ENCODE measurements around the gene HSPA8.
"Not testable (repeated sequence)": the region's sequence is repeated elsewhere in the genome, so short reads cannot be mapped to it uniquely, and the experiment has no call there.

HSPA8 gene

DNA sequence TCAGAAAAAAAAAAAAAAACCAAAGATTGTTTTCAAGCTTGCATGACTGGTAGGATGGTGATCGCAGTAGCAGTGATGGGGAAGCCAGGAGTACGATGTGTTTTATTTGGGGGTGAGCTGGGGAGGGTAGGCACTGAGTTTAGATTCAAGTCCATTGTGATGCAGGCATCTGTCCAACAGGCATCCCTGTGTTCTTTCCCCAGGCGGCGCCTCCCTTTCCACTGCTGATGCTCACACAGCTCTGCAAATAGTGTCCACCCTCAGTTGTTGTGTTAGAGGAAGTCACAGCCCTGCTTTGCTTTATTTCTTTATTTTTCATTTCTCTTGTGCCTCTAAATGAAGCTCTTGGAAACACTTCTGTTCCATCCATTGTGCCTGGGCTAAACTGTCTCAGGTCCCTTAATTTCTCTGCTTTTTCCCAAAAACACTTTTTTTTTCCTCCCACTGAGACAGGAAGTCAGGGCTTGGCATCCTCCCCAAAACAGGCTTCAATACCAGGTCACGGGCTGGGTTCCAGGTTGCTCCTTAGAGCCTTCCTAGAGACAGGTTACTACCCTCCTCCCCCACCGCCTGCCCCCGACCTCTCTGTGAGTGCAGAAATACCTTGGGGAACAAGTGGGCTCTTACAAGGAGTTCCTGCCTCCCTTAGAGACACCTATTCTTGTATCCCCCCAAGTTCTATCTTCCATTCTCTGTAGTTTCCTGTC lies 38.6 kb upstream of the HSPA8 start:
- no peak for DNase-seq (ENCODE audit: low spot score)
- TF ChIP-seq, protein P1, sequence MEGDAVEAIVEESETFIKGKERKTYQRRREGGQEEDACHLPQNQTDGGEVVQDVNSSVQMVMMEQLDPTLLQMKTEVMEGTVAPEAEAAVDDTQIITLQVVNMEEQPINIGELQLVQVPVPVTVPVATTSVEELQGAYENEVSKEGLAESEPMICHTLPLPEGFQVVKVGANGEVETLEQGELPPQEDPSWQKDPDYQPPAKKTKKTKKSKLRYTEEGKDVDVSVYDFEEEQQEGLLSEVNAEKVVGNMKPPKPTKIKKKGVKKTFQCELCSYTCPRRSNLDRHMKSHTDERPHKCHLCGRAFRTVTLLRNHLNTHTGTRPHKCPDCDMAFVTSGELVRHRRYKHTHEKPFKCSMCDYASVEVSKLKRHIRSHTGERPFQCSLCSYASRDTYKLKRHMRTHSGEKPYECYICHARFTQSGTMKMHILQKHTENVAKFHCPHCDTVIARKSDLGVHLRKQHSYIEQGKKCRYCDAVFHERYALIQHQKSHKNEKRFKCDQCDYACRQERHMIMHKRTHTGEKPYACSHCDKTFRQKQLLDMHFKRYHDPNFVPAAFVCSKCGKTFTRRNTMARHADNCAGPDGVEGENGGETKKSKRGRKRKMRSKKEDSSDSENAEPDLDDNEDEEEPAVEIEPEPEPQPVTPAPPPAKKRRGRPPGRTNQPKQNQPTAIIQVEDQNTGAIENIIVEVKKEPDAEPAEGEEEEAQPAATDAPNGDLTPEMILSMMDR (IDR thresholded peaks at IDR 0.05; ENCODE audit: borderline replicate concordance, control extremely low read depth, extremely low read depth, insufficient read depth, missing control alignments) = no peak
- in situ Hi-C loops (cut with MboI; ENCODE audit: low sequenced_read_pairs, unreplicated experiment) = loop anchor here (25.0 kb wide), 2 partner anchors 387 to 462 kb away; no protein-coding TSS in a partner anchor

DNA sequence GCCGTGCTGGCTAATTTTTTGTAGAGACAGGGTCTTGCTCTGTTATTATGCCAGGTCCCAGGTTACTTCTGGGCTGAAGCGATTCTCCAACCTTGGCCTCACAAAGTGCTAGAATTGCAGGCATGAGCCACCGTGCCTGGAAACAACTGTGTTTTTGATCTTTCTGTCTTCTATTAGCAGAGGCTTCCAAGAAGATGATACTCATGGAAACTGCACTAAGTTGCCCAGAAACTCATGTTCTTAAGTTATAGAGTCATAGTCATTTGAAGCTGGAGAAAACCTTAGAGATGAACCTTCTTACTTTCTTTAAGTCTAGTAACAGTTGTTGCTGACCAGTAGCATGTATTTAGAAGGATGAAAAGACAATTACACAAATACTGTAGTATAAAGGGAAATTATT lies 37.1 kb upstream of the HSPA8 start:
- in situ Hi-C loops (cut with MboI; ENCODE audit: low sequenced_read_pairs, unreplicated experiment) = no loop called here
- DNase-seq (ENCODE audit: low spot score) = no peak
- TF ChIP-seq, protein P1 (IDR thresholded peaks at IDR 0.05; ENCODE audit: borderline replicate concordance, control extremely low read depth, extremely low read depth, insufficient read depth, missing control alignments) = no peak

DNA sequence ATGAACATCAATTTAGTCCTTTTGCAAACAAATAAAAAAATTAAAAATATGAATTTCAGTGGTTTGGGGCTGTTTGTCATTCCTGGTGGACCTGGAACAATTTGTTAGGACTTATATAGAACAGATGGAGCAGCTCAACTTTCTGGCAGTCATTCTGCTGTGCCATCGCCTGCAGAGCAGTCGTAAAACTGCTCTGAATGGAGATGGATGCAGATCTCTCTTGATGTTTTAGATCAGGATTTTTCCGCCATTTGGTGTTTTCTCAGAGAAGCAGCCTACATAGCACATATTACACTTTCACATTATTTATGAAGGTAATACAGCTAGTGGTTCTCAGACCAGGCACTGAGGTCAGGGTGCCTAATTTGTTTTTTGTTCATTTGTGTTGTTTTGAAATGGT lies 31.8 kb upstream of the HSPA8 start:
- in situ Hi-C loops (cut with MboI; ENCODE audit: low sequenced_read_pairs, unreplicated experiment) = no loop called here
- TF ChIP-seq, protein P1 (IDR thresholded peaks at IDR 0.05; ENCODE audit: borderline replicate concordance, control extremely low read depth, extremely low read depth, insufficient read depth, missing control alignments) = no peak
- DNase-seq (ENCODE audit: low spot score) = no peak

DNA sequence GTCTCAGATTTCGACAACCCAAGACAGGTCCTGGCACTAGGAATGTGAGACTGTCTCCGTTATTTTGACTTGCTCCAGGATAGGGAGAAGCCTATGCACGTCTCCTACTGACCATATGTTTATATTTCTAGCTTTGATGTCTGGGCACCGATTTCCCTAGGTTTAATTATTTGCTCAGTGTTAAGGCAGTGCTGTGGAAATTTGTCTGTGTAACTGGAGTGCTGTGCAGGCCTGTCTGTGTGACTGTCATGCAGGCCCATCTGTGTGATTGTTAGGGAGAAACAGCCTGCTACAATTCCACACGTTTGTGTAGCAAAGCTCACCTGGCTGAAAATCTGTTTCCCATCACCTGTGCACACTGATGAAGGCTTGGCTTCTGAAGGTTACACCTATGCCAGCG lies 29.6 kb upstream of the HSPA8 start:
- in situ Hi-C loops (cut with MboI; ENCODE audit: low sequenced_read_pairs, unreplicated experiment) = no loop called here
- no peak for DNase-seq (ENCODE audit: low spot score)
- TF ChIP-seq, protein P1 (IDR thresholded peaks at IDR 0.05; ENCODE audit: borderline replicate concordance, control extremely low read depth, extremely low read depth, insufficient read depth, missing control alignments) = no peak

DNA sequence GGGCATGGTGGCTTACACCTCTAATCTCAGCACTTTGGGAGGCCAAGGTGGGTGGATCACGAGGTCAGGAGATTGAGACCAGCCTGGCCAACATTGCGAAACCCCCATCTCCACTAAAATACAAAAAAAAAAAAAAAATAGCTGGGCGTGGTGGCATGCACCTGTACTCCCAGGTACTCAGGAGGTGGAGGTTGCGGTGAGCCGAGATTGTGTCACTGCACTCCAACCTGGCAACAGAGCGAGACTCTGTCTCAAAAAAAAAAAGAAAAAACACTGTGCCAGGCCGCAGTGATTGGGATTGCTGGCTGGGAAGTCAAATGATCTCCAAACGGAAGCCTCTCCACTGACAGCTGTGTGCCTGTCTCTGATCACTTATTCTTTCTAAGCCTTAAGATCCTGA lies 28.2 kb upstream of the HSPA8 start:
- in situ Hi-C loops (cut with MboI; ENCODE audit: low sequenced_read_pairs, unreplicated experiment); DNase-seq (ENCODE audit: low spot score): not testable (repeated sequence)

DNA sequence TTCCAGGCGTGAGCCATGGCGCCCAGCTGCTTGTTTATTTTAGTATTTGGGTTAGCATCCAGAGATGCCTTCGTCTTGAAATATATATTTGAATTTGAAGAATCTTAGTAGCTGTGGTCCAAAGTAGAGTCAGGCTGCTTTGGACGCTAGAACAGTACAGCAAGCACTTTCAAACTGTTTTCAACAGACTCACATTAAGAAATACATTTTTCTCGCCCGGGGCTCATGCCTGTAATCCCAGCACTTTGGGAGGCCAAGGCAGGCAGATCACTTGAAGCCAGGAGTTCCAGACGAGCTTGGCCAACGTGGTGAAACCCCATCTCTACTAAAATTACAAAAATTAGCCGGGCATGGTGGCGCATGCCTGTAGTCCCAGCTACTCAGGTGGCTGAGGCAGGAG lies 27.0 kb upstream of the HSPA8 start:
- DNase-seq (ENCODE audit: low spot score); in situ Hi-C loops (cut with MboI; ENCODE audit: low sequenced_read_pairs, unreplicated experiment): not testable (repeated sequence)

DNA sequence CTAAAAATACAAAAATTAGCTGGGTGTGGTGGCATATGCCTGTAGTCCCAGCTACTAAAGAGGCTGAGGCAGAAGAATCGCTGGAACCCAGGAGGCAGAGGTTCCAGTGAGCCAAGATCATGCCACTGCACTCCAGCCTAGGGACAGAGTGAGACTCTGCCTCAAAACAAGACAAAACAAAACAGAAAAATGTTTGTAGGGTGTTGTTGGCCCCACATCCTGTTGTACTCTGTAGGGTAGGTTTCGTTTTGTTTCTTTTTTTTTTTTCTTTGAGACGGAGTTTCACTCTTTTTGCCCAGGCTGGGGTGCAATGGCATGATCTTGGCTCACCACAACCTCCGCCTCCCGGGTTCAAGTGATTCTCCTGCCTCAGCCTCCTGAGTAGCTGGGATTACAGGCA lies 25.7 kb upstream of the HSPA8 start:
- in situ Hi-C loops (cut with MboI; ENCODE audit: low sequenced_read_pairs, unreplicated experiment); DNase-seq (ENCODE audit: low spot score): not testable (repeated sequence)

DNA sequence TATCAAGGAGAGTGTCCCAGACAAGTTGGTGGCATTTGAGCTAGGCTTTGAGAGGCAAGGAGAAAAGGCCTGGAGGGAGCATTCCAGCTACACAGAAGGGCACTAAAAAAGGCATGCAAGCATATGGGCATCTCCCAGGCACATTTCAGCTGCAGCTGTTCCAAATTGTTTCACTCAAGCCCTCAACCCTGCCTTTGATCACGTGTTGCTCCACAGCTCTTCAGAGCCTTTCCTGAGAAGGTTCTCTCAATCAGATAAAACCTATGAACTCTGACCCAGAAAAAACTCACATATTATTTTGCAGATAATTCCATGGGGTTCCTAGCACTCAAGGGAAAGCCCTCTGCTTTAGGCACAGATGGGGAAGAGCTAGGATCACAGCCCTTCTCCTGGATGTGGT lies 24.4 kb upstream of the HSPA8 start:
- no peak for DNase-seq (ENCODE audit: low spot score)
- in situ Hi-C loops (cut with MboI; ENCODE audit: low sequenced_read_pairs, unreplicated experiment) = no loop called here
- TF ChIP-seq, protein P1 (IDR thresholded peaks at IDR 0.05; ENCODE audit: borderline replicate concordance, control extremely low read depth, extremely low read depth, insufficient read depth, missing control alignments) = no peak

All from GM13976 (cell line).